ENCODE results near the gene PRDM13.
"Not testable (repeated sequence)": the region's sequence is repeated elsewhere in the genome, so short reads cannot be mapped to it uniquely, and the experiment has no call there.

The PRDM13 gene

GRCh38 chr6:99606656-99607415 lies at the start of gene PRDM13:
PRDM13 (plus strand) TSS chr6:99606833; CDS start chr6:99607035, 202 bp downstream.
- FAIRE-seq (no peak), DNase-seq (ENCODE audit: low spot score) (no peak)

- DNase-seq (ENCODE audit: low spot score) = no peak
- no peak for FAIRE-seq
These were observed 47.6 kb upstream of the PRDM13 start for GRCh38 chr6:99559057-99559456.

GRCh38 chr6:99560668-99561067 lies 46.0 kb upstream of the PRDM13 start:
- no peak for FAIRE-seq
- DNase-seq (ENCODE audit: low spot score) = no peak

- DNase-seq (ENCODE audit: low spot score) (no peak), FAIRE-seq (no peak)
These were observed 43.4 kb upstream of the PRDM13 start for GRCh38 chr6:99563056-99563723.

- peak; percentile 85 for DNase-seq (ENCODE audit: low spot score)
- FAIRE-seq = peak; percentile 76
These were observed 38.3 kb upstream of the PRDM13 start, which contains the start of gene CCNC for GRCh38 chr6:99568103-99568933. CCNC (minus strand) TSS chr6:99568660; CDS start chr6:99568527, 133 bp downstream.

GRCh38 chr6:99573980-99574617 lies 32.5 kb upstream of the PRDM13 start:
- DNase-seq (ENCODE audit: low spot score) = no peak
- no peak for FAIRE-seq

GRCh38 chr6:99575544-99576227 lies 30.9 kb upstream of the PRDM13 start:
- FAIRE-seq (no peak), DNase-seq (ENCODE audit: low spot score) (no peak)

GRCh38 chr6:99579781-99580180 lies 26.9 kb upstream of the PRDM13 start:
- DNase-seq (ENCODE audit: low spot score) (no peak), FAIRE-seq (no peak)

GRCh38 chr6:99587792-99588191 lies 18.8 kb upstream of the PRDM13 start:
- DNase-seq (ENCODE audit: low spot score) = no peak
- no peak for FAIRE-seq

GRCh38 chr6:99588618-99589289 lies 17.9 kb upstream of the PRDM13 start:
- FAIRE-seq = no peak

GRCh38 chr6:99589290-99589672 lies 17.4 kb upstream of the PRDM13 start:
- DNase-seq (ENCODE audit: low spot score) = no peak
- no peak for FAIRE-seq

More at GRCh38 chr6:99588618-99589289, 17.9 kb upstream of the PRDM13 start:
- DNase-seq (ENCODE audit: low spot score) = no peak

GRCh38 chr6:99589907-99590493 lies 16.6 kb upstream of the PRDM13 start:
- FAIRE-seq (no peak), DNase-seq (ENCODE audit: low spot score) (no peak)

GRCh38 chr6:99590728-99591672 lies 15.6 kb upstream of the PRDM13 start:
- DNase-seq (ENCODE audit: low spot score) = no peak

GRCh38 chr6:99591673-99592364 lies 14.8 kb upstream of the PRDM13 start:
- no peak for DNase-seq (ENCODE audit: low spot score)
- FAIRE-seq = no peak

More at GRCh38 chr6:99590728-99591672, 15.6 kb upstream of the PRDM13 start:
- no peak for FAIRE-seq

- DNase-seq (ENCODE audit: low spot score) (no peak), FAIRE-seq (no peak)
These were observed 13.7 kb upstream of the PRDM13 start for GRCh38 chr6:99592900-99593299.

- DNase-seq (ENCODE audit: low spot score); FAIRE-seq: not testable (repeated sequence)
These were observed 11.9 kb upstream of the PRDM13 start for GRCh38 chr6:99594696-99595095.

GRCh38 chr6:99602520-99603420 lies 3.9 kb upstream of the PRDM13 start:
- DNase-seq (ENCODE audit: low spot score) = no peak
- no peak for FAIRE-seq
